Activated naive CD4-positive, alpha-beta T cell (primary cell): Measurements from ENCODE around the gene PLCB4.

Experiments
- DNase-seq, 4 experiments: peaks; one replicate each; lab custom pipeline; 2025; lab: John Stamatoyannopoulos, UW

The PLCB4 gene

DNA sequence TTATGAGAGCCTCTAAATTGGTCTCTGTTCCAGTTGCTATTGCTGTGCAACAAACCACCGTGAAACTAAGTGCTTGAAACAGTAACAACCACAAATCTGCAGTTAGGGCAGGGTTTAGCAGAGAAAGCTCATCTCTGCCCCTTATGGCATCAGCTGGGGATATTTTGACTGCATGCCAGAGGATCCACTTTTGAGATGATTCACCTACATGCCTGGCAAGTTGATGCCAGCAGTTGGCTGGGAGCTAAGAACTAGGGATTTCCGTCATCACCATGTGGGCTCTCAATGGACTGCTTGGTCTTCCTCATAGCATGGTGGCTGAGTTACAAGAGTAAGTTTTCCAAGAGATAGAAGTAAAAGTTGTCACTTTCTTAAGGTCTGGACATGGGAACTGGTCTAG is 35.1 kb downstream of the PLCB4 start:
- no peak for DNase-seq

DNA sequence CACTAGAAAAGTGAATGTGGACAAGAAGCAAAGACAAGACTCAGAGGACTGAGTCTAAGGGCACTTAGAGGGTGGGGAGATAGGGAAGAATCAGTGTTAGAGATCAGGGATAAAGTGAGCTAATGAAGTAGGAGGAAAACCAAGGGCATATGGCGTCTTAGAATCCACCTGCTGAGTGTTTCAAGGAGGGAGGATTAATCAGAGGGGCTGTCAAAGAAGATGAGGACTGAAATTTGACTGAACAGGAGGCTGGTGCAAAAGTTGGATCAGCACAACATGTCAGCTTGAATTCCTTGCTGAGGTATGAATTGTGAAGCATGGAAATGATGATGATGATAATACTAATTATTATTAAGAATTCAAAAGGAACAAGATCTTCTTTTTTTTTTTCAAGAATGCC is 39.4 kb downstream of the PLCB4 start:
- DNase-seq: no peak

DNA sequence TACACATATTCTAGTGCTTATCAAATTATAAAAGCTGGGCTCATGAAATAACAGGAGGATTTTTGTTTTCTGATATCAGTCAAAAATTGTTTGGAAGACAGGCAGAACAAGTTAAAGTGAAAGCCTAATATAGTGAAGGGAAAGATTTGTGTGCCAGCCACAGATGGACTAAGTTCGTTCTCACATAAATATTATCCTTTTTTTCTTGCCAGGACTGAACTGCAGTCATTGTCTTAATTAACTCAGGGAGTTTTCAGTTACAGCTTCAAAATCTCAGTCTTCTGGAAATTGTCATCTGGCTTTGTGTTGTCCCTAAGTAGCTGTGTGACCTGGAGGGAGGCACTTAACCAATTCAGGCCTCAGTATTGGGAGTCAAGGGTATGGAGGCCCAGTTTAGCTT is 40.7 kb downstream of the PLCB4 start:
- no peak for DNase-seq

DNA sequence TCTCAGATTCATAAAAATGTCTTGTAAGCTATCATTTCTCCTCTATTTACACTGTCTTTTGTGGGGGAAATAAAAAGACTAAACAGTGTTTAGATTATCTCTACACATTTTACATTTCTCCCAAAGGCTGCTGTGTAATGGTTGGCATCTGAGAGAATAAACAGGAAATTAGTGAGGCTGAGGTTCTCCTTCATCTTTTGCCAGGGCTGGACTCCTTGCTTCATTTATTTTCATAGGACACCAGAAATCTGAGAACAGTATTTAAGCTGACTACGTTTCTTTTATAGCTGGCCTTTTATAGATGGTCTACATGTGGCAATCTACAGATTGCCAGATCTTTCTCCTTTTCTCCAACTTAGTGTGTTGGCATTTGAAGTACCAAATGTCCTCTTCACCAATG is 41.5 kb downstream of the PLCB4 start:
- no peak for DNase-seq

DNA sequence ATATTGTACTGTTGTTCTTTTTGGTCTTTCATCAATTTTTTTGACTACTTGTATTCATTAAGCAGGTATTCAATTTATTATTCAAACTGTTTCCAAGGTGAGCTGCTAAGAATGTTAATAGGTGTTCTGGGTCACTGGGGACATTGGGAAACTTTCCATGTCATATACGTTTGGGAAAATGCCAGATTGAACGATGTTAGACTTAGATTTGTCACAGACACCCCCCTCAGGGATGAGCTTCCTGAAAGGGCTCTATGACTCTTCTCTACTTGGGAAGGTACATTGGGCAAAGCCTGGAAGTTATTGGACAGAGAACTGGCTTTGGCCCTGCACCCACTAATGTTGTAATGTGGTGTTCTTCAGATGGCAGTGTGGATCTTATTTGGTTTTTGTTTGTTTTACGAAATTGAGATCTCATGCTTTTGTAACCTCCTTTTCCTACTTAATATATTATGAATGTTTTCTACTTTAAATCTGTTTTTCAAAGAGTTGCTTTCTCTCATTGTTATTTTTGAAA is 42.1 kb downstream of the PLCB4 start:
- DNase-seq: no peak

GRCh38 chr20:9112541-9113515 is 43.9 kb downstream of the PLCB4 start:
- DNase-seq: no peak

DNA sequence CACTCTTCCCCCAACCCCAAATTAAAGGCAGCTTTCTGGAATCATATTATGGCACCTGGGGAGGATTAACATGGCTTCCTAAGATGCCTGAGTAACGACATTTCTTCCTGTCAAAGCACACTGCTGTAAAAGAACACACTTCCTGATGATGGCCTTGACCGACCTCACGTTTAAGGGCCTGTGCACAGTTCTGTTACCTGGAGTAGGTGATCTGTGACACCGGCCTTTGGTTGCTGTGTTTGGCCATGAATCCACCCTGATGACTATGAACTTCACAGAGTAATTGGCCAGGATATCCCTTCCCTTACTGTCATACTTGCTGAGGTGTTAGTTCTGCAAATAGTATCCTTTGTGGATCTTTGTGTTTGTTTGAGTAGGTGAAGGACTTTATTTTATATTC is 45.8 kb downstream of the PLCB4 start:
- DNase-seq: no peak

GRCh38 chr20:9117548-9117947 is 48.7 kb downstream of the PLCB4 start:
- DNase-seq: no peak

DNA sequence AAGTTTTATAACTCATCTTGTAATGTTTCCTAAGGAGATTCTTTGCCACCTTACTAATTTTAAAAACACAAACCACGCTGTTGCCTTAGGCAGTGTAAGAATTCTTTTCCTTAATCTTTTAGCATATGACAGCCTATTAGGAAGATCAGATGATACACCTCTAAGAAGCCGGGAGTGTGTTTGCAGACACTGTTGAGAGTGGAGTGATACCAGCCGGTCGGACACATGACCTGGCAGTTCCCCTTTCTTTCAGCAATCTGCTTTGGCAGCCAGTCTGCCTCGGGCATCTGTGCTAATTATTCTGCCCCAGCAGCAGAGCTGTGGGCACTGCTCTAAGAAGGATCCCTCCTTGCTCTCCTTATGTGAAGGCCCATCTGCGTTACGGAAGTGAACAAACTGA is 50.9 kb downstream of the PLCB4 start:
- no peak for DNase-seq

DNA sequence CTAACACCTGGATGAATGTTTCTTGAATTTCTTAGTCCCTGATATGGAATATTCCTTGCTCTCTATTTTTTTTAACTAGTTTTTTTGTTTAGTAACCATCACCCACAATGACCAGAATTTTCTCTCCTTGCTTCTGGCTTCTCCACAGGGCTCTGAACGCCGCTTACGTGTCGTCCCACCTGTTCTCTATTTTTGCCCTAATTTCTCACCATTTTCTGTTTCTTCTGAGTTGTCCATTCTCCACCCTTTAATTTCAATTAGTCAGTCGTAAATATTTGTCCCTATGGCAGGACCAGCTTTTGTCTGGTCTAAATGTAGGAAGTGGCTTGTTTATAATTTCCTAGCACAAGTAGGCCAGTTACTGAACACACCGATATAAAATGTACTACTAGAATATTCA is 52.3 kb downstream of the PLCB4 start:
- DNase-seq: no peak

DNA sequence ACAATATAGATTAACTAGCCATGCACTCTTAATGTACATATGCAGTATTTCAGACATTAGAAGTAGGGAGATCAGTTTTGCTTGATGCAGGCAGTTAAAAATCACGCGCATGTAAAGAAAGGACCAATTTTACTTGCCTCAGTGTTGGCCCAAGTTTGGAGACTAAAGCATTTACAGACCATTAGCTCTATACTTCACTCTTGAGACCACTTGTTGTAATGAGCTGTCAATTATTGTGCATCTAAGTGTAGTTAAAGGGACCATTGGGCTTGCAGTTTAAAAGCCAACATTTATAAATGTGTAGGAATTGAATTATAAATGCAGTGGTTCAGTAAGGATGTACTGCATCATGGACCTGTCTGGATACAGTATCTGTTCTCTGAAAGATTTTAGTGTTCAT is 53.7 kb downstream of the PLCB4 start:
- DNase-seq: no peak

DNA sequence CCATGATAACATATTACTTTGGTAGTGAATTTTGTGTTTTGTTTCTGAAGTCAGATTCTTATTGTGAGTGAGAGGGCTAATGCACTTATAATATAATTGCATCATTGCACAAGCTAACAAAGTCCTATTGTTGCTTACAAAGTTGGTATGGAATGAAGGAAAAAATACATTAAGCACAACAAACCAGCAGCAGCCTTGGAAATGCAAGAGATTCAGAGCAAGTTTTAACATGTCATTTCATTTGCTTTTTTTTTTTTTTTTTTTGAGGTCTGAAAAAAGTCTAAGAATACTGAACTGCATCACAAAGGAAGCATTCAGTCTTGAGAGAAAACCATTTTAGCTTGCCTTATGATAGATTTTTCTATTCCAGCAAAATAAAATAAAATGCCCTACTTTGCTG is 57.6 kb downstream of the PLCB4 start:
- DNase-seq: no peak

- no peak for DNase-seq
Measured at GRCh38 chr20:9128568-9128967, 59.7 kb downstream of the PLCB4 start.

GRCh38 chr20:9129756-9130155 is 60.9 kb downstream of the PLCB4 start:
- no peak for DNase-seq

DNA sequence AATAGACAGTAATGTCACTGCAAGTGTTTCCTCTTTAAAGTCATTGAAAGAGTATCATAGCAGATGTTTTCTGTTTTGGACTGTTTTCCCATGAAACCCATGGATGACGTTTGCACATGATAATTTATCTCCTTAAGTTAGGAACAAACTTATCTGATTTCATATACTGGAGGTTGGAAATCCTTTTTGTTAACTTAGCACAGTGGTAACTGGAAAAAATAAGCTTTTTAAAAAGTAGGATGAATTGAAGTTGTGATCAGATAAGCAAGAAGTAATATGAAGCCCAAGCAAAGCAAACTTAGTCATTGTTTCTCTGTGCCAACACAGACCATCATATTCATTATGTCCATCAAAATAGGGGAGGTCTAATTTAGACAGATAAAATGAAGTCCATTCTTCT is 61.6 kb downstream of the PLCB4 start:
- DNase-seq: no peak

DNA sequence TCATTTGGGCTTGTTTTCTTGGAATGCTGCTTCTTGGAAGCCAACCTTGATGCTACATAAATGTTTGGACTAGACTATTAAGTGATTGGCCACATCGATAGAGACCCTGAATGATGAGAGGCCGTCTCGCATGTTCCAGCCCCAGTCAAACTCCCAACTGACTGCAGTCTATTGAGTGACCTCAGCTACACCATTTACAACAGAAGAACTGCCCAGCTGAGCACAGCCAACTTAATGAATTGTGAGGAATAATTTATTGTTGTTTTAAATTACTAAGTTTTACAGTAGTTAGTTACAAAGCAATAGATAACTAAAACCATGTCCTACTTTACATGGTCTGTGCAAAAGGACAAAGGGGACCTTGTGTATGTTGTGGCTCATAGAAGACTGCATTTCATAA is 63.0 kb downstream of the PLCB4 start:
- no peak for DNase-seq

GRCh38 chr20:9134346-9134745 is 65.5 kb downstream of the PLCB4 start:
- no peak for DNase-seq

- no peak for DNase-seq
Measured at GRCh38 chr20:9136114-9136513, 67.2 kb downstream of the PLCB4 start.

DNA sequence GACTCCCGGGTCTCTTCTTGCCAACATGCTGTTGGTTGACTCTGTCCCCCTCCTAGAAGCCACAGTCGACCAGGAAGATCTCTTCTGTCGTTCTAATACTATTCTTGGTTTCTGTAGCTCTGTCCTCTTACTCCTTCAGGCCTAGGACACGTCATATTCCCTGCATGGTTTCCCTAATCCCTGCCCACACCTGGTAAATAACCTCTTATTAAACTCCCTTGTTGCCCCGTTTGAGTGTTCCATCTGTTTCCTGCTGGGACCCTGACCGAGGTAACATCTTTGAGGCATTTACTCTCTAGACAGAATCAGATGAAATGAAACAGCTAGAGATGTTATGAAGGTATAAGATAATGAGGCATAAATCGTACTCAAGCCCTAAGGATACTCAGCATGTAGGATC is 68.1 kb downstream of the PLCB4 start:
- no peak for DNase-seq

DNA sequence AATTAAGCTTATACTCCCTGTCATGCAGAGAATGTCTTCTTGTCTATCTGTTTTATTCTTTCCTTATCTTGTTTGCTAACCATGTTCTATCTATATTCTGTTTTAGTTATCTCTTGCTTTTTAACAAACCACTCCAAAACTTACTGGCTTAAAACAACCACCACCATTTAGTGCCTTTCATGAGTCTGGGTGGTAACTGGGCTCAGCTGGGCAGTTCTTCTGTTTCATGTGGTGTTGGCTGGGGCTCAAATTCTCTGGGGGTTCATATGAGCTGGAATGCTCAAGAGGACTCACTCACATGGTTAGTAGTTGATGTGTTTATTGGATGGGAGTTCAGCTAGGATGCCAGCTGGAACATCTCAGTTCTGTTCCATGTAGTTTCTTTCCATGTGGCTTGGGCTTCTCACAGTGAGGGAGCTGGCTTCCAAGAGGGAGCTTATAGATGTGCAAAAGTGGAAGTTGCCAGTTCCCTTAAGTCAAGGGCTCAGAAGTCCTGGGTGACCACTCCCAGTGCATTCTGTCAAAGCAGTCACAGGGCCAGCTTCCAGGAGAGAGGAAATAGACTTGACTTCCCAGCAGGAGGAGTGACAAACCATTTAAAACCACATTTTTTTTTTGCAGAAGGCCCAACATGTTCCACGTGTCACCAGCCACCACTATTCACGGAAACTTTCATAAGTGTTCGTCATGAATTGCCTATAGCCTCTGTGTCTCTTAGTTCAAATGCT is 70.4 kb downstream of the PLCB4 start:
- DNase-seq: no peak

GRCh38 chr20:9140162-9140760 is 71.4 kb downstream of the PLCB4 start:
- no peak for DNase-seq

DNA sequence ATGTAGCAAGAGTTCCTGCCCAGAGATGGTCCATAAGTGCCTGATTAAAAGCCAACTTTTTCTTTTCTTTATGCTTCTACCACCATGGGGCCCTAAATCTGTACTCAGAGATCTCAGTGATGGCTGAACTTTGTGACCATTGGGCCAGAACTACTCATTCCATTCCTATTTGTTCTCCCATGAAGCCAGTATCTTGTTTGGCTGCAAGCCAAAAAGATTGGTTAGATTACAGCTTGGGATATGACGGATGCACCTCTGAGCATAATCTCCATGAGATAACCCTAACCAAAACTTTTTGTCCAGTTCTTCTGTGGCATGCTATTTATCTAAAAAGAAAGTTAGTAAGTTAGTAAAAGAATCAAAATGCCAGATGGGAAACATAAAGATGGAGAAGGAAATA is 72.2 kb downstream of the PLCB4 start:
- no peak for DNase-seq

DNA sequence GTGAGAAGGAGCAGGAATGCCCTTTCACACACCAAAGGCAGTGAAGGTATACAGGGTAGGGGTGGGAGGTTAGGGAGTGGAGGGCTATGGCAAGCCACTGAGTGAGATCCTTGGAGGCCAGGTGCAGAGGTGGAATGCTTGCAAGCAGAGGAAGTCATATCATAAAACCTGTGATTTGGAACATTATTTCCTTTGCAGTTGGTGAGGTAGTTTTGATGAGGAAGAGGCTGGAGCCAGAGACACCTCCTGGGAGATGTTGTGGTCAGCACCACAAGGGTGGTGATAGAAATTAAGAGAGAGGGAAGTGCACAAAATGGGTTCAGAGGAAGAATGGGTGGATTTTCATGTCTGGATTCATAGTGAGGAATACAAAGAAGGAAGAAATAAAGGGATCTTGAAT is 73.0 kb downstream of the PLCB4 start:
- DNase-seq: no peak
